Tibial nerve (tissue), 3 donors: ENCODE results near the gene MRNIP.

Experiments
- POLR2A ChIP-seq, 2 donors: fragments of 450-650 bp; IDR thresholded peaks; one replicate each; pipeline ENCODE4 v1.6.1; 2017; ENCODE audit warnings: antibody characterized with exemption in 2 of 2, mild to moderate bottlenecking in 2 of 2, moderate library complexity in 2 of 2
- TF ChIP-seq, protein P1 (sequence below), 5 experiments: fragments of 200-600 bp in 3 of 5; fragments of 450-650 bp in 2 of 5; sonication (generic) in 3 of 5; IDR thresholded peaks; one replicate each; pipeline ENCODE4 v1.5.1; 2016 to 2019; ENCODE audit warnings: antibody characterized with exemption in 5 of 5, mild to moderate bottlenecking in 3 of 5, moderate library complexity in 2 of 5

DNA sequence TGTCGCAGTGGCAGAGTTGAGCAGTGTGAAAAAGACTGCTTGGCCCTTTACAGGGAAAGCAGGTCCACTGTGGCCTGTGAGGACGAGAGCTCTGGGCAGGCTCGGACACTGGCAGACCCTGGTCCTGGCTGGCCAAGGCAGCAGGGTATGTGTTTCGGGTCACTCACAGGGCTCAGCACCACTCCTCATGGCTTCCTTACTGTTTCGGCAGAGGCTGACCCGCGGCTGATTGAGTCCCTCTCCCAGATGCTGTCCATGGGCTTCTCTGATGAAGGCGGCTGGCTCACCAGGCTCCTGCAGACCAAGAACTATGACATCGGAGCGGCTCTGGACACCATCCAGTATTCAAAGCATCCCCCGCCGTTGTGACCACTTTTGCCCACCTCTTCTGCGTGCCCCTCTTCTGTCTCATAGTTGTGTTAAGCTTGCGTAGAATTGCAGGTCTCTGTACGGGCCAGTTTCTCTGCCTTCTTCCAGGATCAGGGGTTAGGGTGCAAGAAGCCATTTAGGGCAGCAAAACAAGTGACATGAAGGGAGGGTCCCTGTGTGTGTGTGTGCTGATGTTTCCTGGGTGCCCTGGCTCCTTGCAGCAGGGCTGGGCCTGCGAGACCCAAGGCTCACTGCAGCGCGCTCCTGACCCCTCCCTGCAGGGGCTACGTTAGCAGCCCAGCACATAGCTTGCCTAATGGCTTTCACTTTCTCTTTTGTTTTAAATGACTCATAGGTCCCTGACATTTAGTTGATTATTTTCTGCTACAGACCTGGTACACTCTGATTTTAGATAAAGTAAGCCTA is 22.2 kb downstream of the MRNIP start:
- TF ChIP-seq, protein P1, sequence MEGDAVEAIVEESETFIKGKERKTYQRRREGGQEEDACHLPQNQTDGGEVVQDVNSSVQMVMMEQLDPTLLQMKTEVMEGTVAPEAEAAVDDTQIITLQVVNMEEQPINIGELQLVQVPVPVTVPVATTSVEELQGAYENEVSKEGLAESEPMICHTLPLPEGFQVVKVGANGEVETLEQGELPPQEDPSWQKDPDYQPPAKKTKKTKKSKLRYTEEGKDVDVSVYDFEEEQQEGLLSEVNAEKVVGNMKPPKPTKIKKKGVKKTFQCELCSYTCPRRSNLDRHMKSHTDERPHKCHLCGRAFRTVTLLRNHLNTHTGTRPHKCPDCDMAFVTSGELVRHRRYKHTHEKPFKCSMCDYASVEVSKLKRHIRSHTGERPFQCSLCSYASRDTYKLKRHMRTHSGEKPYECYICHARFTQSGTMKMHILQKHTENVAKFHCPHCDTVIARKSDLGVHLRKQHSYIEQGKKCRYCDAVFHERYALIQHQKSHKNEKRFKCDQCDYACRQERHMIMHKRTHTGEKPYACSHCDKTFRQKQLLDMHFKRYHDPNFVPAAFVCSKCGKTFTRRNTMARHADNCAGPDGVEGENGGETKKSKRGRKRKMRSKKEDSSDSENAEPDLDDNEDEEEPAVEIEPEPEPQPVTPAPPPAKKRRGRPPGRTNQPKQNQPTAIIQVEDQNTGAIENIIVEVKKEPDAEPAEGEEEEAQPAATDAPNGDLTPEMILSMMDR (IDR thresholded peaks at IDR 0.05): no peak
- TF ChIP-seq POLR2A (IDR thresholded peaks at IDR 0.05): no peak
